Embryonic facial prominence (tissue), 1 donor: ENCODE data around the gene TAF11L12.
"Not testable (repeated sequence)": the region's sequence is repeated elsewhere in the genome, so short reads cannot be mapped to it uniquely, and the experiment has no call there.

Experiments
- DNase-seq: peaks from one replicate; pipeline ENCODE4 v3.0.0-alpha.2; 2016; ENCODE audit errors: extremely low spot score

The TAF11L12 gene

GRCh38 chr5:17610092-17610491 lies at the start of gene TAF11L12:
TSS of gene TAF11L12 (plus strand) at chr5:17610392.
- not testable (repeated sequence) for DNase-seq

GRCh38 chr5:17585658-17586057 lies 24.5 kb upstream of the TAF11L12 start, which contains the start of gene TAF11L7:
TSS of gene TAF11L7 (minus strand) at chr5:17585758.
- not testable (repeated sequence) for DNase-seq

- not testable (repeated sequence) for DNase-seq
Measured at GRCh38 chr5:17590860-17591259, 19.3 kb upstream of the TAF11L12 start, which contains the start of gene TAF11L8. TSS of gene TAF11L8 (minus strand) at chr5:17590960.

GRCh38 chr5:17594255-17594654 lies 15.9 kb upstream of the TAF11L12 start, which contains the start of gene TAF11L9:
TSS of gene TAF11L9 (minus strand) at chr5:17594394.
- not testable (repeated sequence) for DNase-seq

GRCh38 chr5:17597728-17598127 lies 12.5 kb upstream of the TAF11L12 start, which contains the start of gene TAF11L10:
TSS of gene TAF11L10 (minus strand) at chr5:17597828.
- not testable (repeated sequence) for DNase-seq

GRCh38 chr5:17603880-17604279 lies 6.3 kb upstream of the TAF11L12 start, which contains the start of gene TAF11L11:
TSS of gene TAF11L11 (plus strand) at chr5:17604183.
- not testable (repeated sequence) for DNase-seq

GRCh38 chr5:17604951-17605350 lies 5.2 kb upstream of the TAF11L12 start:
- DNase-seq: no peak

GRCh38 chr5:17607461-17607860 lies 2.7 kb upstream of the TAF11L12 start:
- DNase-seq: not testable (repeated sequence)

GRCh38 chr5:17614872-17615605 lies 4.8 kb downstream of the TAF11L12 start:
- no peak for DNase-seq

- no peak for DNase-seq
Measured at GRCh38 chr5:17619354-17619753, 9.2 kb downstream of the TAF11L12 start.

- DNase-seq: no peak
Measured at GRCh38 chr5:17620627-17621026, 10.4 kb downstream of the TAF11L12 start.

- no peak for DNase-seq
Measured at GRCh38 chr5:17625686-17626085, 15.5 kb downstream of the TAF11L12 start.

GRCh38 chr5:17631788-17632187 lies 21.6 kb downstream of the TAF11L12 start, which contains the start of gene TAF11L13:
TSS of gene TAF11L13 (plus strand) at chr5:17632088.
- not testable (repeated sequence) for DNase-seq

GRCh38 chr5:17634160-17634559 lies 24.0 kb downstream of the TAF11L12 start, which contains the start of gene TAF11L14:
TSS of gene TAF11L14 (plus strand) at chr5:17634460.
- DNase-seq: no peak

GRCh38 chr5:17649232-17649631 lies 39.0 kb downstream of the TAF11L12 start:
- DNase-seq: not testable (repeated sequence)

- not testable (repeated sequence) for DNase-seq
Measured at GRCh38 chr5:17655201-17655759, 45.1 kb downstream of the TAF11L12 start.

GRCh38 chr5:17655921-17656320 lies 45.7 kb downstream of the TAF11L12 start:
- no peak for DNase-seq
